Lung microvascular endothelial cell (primary cell): ENCODE results near the gene GLI1. TPM values are rescaled to one million over a fixed set of nuclear protein-coding genes. Genes with fewer than 3 reads are reported as not detected.

ENCODE experiments used
- DNase-seq, 2 donors: peaks; one replicate each; pipeline versions ENCODE4 v3.0.0 to v3.0.0-alpha.2; 2010; ENCODE audit warnings: low read depth in 2 of 2
- total RNA-seq: library from RNA; depleted of rRNA; stranded (reverse); fragments of >200 nt; gene quantifications from 2 replicates; pipeline ENCODE4 v1.2.1, GENCODE V29; 2014

GLI1 gene
- total RNA-seq, 1 donor from 2014 or later, result not detected

DNA sequence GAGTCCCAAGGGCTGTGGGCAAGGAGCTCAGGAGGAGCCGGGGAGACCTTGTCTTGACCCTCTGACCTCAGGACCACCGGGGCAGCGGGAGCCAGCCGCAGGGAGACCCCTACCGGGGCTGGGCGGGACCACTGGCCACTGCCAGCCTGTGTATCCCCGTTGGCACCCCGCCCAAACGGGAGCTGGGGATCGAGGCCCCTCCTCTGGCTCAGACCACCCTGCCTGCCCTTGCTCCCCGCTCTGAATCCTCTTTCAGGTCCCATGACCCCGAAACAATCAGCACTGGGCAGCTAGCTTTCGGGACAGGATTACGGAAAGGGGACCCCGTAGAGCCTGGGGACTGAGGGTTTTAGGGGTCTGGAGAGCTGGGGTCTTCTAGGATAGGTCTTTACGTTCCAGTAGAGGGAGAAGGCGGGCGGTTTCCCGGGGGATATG is 1.3 kb downstream of the GLI1 start:
- DNase-seq, result no peak

DNA sequence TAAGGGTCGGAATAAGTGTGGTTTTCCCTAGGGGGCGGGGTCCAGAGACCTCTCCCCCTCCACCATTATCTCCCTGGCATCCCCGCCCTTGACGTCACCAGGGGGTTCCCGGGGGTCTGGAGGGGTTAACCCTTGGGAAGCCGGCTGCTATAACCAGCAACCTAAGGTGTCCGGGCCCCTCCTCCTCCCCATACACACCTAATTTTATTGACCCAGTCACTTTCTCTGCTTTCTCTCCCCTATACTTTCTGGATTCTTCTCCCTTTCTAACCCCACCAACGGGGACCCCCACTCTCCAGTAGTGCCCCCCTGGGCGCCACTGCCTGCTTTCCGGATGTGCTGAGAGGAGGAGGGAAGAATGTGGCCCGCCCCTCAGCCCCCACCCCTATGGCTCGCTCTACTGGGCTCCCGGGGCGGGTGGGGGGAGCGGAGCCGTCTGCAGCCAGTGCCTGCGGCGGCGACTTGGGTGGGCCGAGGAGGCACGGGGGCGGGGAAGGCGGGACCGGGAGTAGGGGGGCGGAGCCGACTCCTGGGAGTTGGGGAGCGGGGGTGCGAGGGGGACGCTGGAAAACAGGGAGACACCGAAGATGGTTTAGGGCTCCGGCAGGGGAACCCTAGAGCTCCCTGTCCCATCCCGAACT is 1.8 kb downstream of the GLI1 start:
- peak in 1 of 2 donors; percentile 46 for DNase-seq

DNA sequence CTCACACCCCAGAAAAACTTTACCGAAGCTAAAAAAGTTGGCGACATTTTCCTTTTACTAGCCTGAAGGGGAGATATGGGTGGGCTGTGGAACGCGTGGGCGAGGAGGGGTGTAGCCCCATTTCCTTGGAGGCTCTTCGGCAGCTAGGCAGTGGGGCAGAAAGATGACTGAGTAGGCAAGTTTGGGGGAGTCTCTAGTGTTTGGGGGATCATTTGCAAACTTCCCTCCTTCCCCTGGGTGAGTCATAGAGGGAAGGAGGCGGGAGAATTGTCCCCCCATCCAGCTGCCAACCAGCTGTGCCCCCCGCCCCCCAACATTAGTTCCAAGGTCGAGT is 2.3 kb downstream of the GLI1 start:
- DNase-seq, result no peak

DNA sequence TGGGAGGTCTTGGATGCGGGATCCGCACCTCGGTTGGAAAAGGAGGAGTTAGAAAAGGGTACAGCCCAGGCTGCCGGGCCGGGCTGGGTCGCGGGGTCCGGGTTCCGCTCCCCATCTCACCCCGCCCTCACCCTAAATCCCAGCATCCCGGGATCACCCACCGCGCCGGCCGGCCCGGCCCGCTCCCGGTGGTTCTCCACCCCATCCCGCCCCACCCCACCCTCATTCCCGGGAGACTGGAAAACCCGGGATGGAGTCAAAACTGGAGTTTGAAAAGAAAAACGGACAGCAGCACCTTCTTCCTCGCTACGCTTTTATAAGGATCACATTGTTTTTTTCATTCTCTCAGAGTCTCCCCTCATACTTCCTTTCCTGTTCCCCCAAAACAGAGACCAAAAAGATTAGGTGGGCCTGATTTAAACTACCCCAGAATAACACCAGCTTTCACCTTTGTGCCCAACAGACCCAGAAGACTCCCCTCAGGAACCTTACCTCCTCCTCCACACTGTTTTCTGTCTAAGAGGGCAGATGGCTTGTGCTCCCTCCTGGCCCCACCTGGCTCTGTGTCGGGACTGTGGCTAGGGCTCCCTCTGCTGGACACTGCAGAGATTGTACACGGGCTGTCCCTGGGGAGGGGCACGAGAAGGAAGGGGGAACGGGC is 2.8 kb downstream of the GLI1 start:
- peak; percentile 86 for DNase-seq

DNA sequence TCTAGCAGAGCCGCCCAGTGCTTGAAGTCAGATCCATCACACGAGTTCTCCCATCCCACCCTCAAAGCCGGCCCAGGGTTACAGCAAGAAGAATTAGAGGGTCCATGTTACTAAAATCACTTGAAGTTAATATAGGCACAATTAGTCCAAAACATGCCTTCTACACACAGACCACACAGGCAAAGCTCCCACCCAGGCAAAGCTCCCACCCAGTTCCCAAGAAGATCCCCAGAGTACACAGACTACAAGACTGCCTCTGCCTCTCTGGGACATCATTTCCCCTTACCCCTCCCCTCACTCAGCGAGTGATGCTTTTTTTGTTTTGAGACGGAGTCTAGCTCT is 3.3 kb downstream of the GLI1 start:
- no peak for DNase-seq

DNA sequence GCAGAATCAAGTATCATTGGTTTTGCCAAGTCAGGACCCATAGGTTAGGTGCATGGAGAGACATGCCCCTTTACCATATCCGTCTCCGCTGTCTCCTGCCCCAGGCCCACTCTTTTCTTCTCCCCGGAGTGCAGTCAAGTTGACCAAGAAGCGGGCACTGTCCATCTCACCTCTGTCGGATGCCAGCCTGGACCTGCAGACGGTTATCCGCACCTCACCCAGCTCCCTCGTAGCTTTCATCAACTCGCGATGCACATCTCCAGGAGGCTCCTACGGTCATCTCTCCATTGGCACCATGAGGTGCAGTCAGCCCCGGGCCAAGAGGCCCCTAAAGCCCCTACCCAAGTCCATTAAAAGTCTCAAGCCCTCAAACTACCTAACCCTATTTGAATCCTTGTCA is 5.0 kb downstream of the GLI1 start:
- no peak for DNase-seq

DNA sequence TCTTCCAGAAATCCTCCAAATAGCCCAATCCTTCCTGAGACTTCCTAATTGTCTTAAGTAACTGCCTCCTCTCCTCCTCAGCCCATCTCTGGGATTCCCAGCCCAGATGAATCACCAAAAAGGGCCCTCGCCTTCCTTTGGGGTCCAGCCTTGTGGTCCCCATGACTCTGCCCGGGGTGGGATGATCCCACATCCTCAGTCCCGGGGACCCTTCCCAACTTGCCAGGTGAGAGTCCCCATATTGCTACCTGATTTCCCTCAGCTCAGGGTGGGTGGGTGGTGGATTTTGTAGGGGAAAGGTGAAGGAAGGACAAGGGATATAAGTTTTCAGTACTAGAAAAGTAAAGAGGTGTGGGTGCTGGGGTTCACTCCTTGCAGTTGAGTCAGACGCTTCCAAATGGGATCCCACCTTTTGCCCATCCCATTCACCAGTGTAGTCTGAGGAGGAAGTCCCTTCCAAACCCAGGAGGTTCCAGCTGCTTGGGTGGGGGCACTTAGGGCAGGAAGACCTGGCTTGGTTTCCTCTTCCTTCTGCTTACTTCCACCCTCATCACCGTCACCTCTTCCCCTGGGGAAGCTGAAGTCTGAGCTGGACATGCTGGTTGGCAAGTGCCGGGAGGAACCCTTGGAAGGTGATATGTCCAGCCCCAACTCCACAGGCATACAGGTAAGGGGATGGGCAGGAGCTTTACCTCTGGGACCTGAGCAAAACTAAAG is 5.6 kb downstream of the GLI1 start:
- DNase-seq, result no peak

DNA sequence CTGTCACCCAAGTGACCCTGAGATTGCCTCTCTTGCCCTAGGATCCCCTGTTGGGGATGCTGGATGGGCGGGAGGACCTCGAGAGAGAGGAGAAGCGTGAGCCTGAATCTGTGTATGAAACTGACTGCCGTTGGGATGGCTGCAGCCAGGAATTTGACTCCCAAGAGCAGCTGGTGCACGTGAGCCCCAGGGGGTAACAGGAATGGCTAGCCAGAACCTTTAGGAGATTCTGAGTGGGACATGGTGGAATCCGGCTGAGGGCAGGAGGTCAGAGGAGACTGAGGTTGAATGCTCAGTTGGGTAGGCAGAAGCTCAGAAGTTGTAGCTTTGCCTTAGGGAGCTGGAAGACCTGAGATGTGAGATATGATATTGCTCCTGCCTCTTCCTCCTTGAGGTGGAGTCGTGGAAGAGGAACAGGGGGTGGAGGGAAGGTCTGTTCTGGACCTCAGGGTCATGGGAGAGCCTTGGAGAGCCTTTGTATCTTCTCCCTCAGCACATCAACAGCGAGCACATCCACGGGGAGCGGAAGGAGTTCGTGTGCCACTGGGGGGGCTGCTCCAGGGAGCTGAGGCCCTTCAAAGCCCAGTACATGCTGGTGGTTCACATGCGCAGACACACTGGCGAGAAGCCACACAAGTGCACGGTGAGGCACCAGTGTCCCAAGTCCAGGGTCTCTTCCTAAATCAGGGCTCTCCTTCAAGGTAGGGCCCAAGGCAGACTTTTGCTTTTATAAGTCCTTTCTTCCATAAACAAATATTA is 6.3 kb downstream of the GLI1 start:
- no peak for DNase-seq

DNA sequence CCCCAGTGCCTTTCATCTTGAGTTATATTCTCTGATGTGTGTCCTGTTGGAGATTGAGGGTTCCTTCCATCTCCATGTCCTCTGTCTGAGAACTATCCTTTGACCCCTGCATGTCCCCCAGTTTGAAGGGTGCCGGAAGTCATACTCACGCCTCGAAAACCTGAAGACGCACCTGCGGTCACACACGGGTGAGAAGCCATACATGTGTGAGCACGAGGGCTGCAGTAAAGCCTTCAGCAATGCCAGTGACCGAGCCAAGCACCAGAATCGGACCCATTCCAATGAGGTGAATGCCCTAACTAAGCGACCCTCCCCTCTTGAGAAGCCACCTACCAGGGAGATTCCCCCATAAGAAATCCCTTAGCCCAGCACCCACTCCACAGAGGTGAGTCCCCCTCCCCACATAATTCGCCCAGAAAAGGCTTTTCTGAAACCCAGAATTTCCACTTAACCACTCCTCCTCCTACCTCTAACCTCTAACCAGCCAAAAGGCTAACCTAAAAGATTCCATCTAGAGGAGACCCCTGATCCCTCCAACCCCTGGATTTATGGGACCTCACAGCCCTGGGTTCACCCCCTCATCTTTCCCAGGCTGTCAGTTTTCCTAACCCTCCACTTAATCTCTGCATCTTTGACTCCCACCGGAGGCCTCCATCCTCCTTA is 7.8 kb downstream of the GLI1 start:
- DNase-seq, result no peak

DNA sequence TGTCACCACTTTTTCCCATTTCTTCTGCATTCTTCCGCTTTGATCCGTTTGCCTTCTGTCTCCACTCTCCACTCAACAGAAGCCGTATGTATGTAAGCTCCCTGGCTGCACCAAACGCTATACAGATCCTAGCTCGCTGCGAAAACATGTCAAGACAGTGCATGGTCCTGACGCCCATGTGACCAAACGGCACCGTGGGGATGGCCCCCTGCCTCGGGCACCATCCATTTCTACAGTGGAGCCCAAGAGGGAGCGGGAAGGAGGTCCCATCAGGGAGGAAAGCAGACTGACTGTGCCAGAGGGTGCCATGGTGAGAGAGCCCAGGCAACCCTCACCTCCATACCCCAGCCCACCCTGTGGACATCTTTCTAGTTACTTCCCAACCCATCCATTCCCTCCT is 8.3 kb downstream of the GLI1 start:
- no peak for DNase-seq

DNA sequence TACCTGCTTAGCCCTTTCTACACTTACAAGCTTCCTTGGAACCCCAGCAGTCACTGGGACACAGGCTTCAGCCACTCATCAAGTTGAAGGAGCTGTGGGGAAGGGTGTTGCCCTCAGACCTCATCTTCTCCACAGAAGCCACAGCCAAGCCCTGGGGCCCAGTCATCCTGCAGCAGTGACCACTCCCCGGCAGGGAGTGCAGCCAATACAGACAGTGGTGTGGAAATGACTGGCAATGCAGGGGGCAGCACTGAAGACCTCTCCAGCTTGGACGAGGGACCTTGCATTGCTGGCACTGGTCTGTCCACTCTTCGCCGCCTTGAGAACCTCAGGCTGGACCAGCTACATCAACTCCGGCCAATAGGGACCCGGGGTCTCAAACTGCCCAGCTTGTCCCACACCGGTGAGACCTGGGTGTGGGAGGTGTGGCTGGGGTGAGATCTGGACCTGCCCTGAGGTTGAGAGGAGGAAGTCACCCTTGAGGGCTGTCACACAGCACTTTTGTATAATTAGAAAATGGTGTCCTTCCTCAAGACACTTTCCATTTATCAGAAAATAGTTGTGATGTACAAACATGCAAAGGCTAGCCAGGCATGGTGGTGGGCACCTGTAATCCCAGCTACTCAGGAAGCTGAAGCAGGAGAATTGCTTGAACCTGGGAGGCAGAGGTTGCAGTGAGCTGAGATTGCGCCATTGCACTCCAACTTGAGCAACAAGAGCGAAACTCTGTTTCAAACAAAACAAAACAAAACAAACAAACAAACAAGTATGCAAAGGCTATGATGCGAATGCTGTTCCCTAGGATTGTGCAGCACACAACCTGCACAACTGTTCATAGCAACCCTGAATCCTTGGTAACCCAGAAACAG is 9.9 kb downstream of the GLI1 start:
- DNase-seq, result no peak

DNA sequence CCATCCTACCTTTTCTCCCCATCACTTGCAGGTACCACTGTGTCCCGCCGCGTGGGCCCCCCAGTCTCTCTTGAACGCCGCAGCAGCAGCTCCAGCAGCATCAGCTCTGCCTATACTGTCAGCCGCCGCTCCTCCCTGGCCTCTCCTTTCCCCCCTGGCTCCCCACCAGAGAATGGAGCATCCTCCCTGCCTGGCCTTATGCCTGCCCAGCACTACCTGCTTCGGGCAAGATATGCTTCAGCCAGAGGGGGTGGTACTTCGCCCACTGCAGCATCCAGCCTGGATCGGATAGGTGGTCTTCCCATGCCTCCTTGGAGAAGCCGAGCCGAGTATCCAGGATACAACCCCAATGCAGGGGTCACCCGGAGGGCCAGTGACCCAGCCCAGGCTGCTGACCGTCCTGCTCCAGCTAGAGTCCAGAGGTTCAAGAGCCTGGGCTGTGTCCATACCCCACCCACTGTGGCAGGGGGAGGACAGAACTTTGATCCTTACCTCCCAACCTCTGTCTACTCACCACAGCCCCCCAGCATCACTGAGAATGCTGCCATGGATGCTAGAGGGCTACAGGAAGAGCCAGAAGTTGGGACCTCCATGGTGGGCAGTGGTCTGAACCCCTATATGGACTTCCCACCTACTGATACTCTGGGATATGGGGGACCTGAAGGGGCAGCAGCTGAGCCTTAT is 10.8 kb downstream of the GLI1 start:
- DNase-seq, result no peak

DNA sequence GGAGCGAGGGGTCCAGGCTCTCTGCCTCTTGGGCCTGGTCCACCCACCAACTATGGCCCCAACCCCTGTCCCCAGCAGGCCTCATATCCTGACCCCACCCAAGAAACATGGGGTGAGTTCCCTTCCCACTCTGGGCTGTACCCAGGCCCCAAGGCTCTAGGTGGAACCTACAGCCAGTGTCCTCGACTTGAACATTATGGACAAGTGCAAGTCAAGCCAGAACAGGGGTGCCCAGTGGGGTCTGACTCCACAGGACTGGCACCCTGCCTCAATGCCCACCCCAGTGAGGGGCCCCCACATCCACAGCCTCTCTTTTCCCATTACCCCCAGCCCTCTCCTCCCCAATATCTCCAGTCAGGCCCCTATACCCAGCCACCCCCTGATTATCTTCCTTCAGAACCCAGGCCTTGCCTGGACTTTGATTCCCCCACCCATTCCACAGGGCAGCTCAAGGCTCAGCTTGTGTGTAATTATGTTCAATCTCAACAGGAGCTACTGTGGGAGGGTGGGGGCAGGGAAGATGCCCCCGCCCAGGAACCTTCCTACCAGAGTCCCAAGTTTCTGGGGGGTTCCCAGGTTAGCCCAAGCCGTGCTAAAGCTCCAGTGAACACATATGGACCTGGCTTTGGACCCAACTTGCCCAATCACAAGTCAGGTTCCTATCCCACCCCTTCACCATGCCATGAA is 11.5 kb downstream of the GLI1 start:
- no peak for DNase-seq

DNA sequence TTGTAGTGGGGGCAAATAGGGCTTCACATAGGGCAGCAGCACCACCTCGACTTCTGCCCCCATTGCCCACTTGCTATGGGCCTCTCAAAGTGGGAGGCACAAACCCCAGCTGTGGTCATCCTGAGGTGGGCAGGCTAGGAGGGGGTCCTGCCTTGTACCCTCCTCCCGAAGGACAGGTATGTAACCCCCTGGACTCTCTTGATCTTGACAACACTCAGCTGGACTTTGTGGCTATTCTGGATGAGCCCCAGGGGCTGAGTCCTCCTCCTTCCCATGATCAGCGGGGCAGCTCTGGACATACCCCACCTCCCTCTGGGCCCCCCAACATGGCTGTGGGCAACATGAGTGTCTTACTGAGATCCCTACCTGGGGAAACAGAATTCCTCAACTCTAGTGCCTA is 12.1 kb downstream of the GLI1 start:
- DNase-seq, result no peak

DNA sequence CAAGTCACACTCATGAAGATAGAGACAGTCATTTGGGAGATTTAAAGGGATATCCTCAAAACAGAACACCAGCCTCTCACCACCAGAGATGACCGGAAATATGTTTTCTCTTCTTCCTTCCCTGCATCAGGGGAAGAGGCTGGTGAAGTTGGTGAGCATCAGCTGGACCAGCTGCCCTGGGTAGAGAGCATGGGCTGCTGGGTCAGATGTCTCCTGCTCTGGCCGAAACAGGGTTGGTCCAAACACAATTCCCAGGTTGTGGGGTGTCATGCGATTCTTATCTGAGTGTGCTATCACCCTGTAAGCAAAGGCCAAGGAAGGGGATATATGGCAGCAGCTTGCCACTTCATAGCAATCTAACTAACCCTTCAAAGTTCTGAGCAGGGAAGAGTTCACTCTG is 12.8 kb downstream of the GLI1 start:
- no peak for DNase-seq

DNA sequence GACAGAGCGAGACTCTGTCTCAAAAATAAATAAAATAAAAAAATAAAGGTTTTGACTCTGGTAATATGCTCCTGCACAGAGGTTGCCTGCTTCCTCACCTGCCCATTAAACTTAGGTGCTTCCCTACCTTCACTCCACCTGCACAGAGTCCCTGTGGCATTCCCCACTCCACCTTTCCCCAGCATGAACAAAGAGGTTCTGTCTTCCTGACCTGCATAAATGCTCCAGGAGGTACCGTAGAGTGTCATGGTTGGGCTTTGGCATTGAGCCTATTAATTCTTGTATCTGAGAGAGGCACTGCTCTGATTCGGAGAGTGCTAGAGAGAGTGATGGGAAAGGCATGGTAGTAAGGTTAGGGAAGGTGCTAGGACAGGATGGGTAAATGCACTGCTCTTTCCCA is 13.8 kb downstream of the GLI1 start:
- DNase-seq, result no peak

DNA sequence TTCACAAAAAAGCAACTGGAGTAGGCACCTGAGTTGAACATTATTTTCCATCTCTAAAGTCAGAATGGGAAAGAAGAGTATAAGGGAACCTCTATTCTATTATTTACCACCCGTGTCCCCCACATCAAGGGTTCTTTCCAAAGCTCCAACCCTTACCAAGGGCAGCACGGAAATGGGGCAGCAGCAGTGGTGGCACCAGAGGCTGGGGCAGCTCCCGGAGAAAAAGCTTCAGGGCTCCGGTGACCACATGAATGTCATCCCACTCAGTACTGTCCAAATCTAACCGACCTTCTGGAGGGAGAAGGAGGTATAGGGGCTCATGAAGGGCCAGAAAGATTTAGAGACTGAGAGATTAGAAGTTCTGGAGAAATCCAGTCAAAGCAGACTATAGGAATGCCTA is 14.3 kb downstream of the GLI1 start:
- DNase-seq, result no peak

DNA sequence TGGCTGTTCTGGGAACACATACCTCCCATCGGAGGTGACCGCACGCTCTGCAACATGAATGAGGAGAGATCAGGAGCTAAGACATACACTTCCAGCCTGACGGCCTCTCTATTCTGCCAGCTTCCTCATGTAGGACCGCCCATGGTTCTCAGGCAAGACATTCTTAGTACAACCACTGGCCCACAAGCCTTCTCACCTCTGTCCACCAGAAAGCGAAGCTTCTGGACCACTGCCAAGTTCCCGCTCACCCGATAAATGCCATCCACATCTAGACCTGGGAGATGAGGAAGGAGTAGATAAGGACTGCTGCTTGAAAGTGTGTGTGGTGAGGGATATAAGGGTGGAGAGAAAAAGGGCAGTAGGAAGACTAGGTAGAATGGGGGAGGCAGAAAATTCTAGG is 14.8 kb downstream of the GLI1 start:
- DNase-seq, result no peak

DNA sequence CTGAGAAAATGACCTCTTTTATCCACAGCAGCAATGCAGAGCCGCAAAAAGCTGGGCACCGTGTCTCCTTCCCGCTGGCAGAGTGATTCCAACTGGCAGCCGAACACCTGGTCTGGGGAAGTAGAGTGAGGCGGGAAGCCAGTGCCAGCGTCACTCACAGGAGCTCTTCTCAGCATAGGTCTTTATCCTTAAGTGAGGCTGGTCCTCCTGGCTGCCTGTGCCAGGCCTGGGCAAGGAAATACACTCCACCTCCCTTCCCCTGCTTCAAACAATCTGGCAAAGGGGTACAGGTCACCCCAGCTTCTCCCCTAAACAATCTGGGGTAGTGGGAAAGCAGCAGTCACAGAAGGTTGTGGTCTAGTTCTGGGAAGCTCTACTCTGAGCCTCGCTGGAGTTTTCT is 15.3 kb downstream of the GLI1 start:
- no peak for DNase-seq
